IMR-90 (cell line): ENCODE results near the gene FOSL1. TPM values are rescaled to one million over a fixed set of nuclear protein-coding genes. Genes with fewer than 3 reads are reported as not detected.
A peak's percentile ranks its signal among the peaks of the same experiment; 100 is the strongest.

Source experiments
- ATAC-seq: fragments of 200-7000 bp; cut with Tn5 transposase; 2 replicates; pipeline ENCODE4 v1.9.1; 2020; ENCODE audit warnings: low read depth, mild to moderate bottlenecking, moderate library complexity
- BruUV-seq: library from RNA; stranded (reverse); fragments of 400-500 nt; replicated peaks from 2 replicates; lab custom pipeline; 2021; lab: Mats Ljungman, UMichigan
- CTCF ChIA-PET: fragments of 300-600 bp; formaldehyde crosslinking; extraction: SDS; loops from one replicate; lab custom pipeline; 2021; ENCODE audit warnings: antibody characterized with exemption; lab: Yijun Ruan, JAX
- POLR2A ChIA-PET: fragments of 300-600 bp; sonication (Branson Sonifier 250); formaldehyde crosslinking; loops from one replicate; lab custom pipeline; 2022; ENCODE audit warnings: antibody characterized with exemption; ENCODE audit not compliant: unreplicated experiment; lab: Charles Lee
- DNase-seq: peaks from one replicate; pipeline ENCODE4 v3.0.0; 2013
- H2AFZ ChIP-seq: replicated peaks from 2 replicates; pipeline ENCODE3; 2013; ENCODE audit warnings: low read length, mild to moderate bottlenecking; ENCODE audit not compliant: poor library complexity
- H2AK5ac ChIP-seq: 2 replicates; pipeline ENCODE4 v1.6.1; 2013; ENCODE audit warnings: low read depth, low read length, inconsistent platforms
- H2AK9ac ChIP-seq: replicated peaks from 2 replicates; pipeline ENCODE3; 2013; ENCODE audit warnings: mild to moderate bottlenecking, low read depth, low read length, moderate library complexity; ENCODE audit not compliant: poor library complexity
- H2BK120ac ChIP-seq: 2 replicates; pipeline ENCODE4 v1.6.1; 2013; ENCODE audit warnings: low read depth, low read length, inconsistent platforms
- H2BK15ac ChIP-seq: 3 replicates; pipeline ENCODE4 v1.6.1; 2013; ENCODE audit warnings: low read depth, low read length, inconsistent platforms
- H2BK20ac ChIP-seq: 2 replicates; pipeline ENCODE4 v1.6.1; 2013; ENCODE audit warnings: low read depth, mild to moderate bottlenecking, inconsistent platforms, low read length, moderate library complexity
- H2BK5ac ChIP-seq: 2 replicates; pipeline ENCODE4 v1.6.1; 2013; ENCODE audit warnings: mild to moderate bottlenecking, low read depth, low read length, inconsistent platforms; ENCODE audit not compliant: poor library complexity, severe bottlenecking
- H3K14ac ChIP-seq: replicated peaks from 2 replicates; pipeline ENCODE4 v1.6.1; 2013; ENCODE audit warnings: low read depth, low read length, inconsistent platforms
- H3K18ac ChIP-seq: 2 replicates; pipeline ENCODE4 v1.6.1; 2013; ENCODE audit warnings: low read depth, low read length, control low read depth
- H3K23ac ChIP-seq: 2 replicates; pipeline ENCODE4 v1.6.1; 2013; ENCODE audit warnings: low read depth, low read length, inconsistent platforms
- H3K27ac ChIP-seq: 2 replicates; pipeline ENCODE4 v1.5.1; 2013; ENCODE audit warnings: mild to moderate bottlenecking, control low read depth, low read length; ENCODE audit not compliant: insufficient read depth
- H3K27me3 ChIP-seq: 2 replicates; pipeline ENCODE4 v1.6.1; 2013; ENCODE audit warnings: low read length; ENCODE audit not compliant: control insufficient read depth, insufficient read depth
- H3K36me3 ChIP-seq: 2 replicates; pipeline ENCODE4 v1.6.1; 2013; ENCODE audit warnings: low read length, mixed read lengths; ENCODE audit not compliant: control insufficient read depth, insufficient read depth
- H3K4ac ChIP-seq: 2 replicates; pipeline ENCODE4 v1.6.1; 2013; ENCODE audit warnings: low read depth, low read length, inconsistent platforms
- H3K4me1 ChIP-seq: 2 replicates; pipeline ENCODE4 v1.6.1; 2013; ENCODE audit warnings: low read length, mixed read lengths; ENCODE audit not compliant: control insufficient read depth, insufficient read depth
- H3K4me2 ChIP-seq: 2 replicates; pipeline ENCODE4 v1.6.1; 2013; ENCODE audit warnings: low read depth, mild to moderate bottlenecking, control low read depth, low read length, moderate library complexity
- H3K4me3 ChIP-seq: 2 replicates; pipeline ENCODE4 v1.5.1; 2013; ENCODE audit warnings: low read depth, mild to moderate bottlenecking, control low read depth, low read length, moderate library complexity; ENCODE audit not compliant: insufficient read depth
- H3K56ac ChIP-seq: 2 replicates; pipeline ENCODE4 v1.6.1; 2013; ENCODE audit warnings: low read length, inconsistent platforms; ENCODE audit not compliant: insufficient read depth; ENCODE audit errors: extremely low read depth
- H3K79me1 ChIP-seq, 2 experiments: 2 replicates each; pipeline ENCODE4 v1.6.1; 2013; ENCODE audit warnings: low read length in 2 of 2, inconsistent platforms in 1 of 2, low read depth in 1 of 2
- H3K9ac ChIP-seq: 2 replicates; pipeline ENCODE4 v1.6.1; 2013; ENCODE audit warnings: low read depth, low read length, control low read depth
- H3K9me1 ChIP-seq: 2 replicates; pipeline ENCODE4 v1.6.1; 2013; ENCODE audit warnings: low read length, inconsistent platforms; ENCODE audit not compliant: insufficient read depth
- H3K9me3 ChIP-seq: 2 replicates; pipeline ENCODE4 v1.6.1; 2013; ENCODE audit warnings: low read length; ENCODE audit not compliant: control insufficient read depth, insufficient read depth
- H4K20me1 ChIP-seq: 2 replicates; pipeline ENCODE4 v1.6.1; 2013; ENCODE audit warnings: low read length, inconsistent platforms; ENCODE audit not compliant: insufficient read depth
- H4K5ac ChIP-seq: 2 replicates; pipeline ENCODE4 v1.6.1; 2013; ENCODE audit warnings: mild to moderate bottlenecking, low read depth, low read length, control low read depth
- H4K8ac ChIP-seq, 2 experiments: 2 replicates each; pipeline ENCODE4 v1.6.1; 2013; ENCODE audit warnings: low read depth in 2 of 2, low read length in 2 of 2, control low read depth in 1 of 2, inconsistent platforms in 1 of 2
- H4K91ac ChIP-seq: 2 replicates; pipeline ENCODE4 v1.6.1; 2013; ENCODE audit warnings: low read depth, low read length, inconsistent platforms; ENCODE audit not compliant: insufficient read depth
- BHLHE40 ChIP-seq: fragments of 150-350 bp; IDR thresholded peaks from 2 replicates; pipeline ENCODE4 v1.6.1; 2016; ENCODE audit warnings: mild to moderate bottlenecking, low read depth, low read length
- CEBPB ChIP-seq: IDR thresholded peaks from 2 replicates; pipeline ENCODE4 v1.6.1; 2012; ENCODE audit warnings: low read depth, low read length, improper control_type of control experiment
- CHD1 ChIP-seq: IDR thresholded peaks from 2 replicates; pipeline ENCODE4 v1.6.1; 2012; ENCODE audit warnings: low read depth, low read length, improper control_type of control experiment
- FOS ChIP-seq: fragments of 150-350 bp; IDR thresholded peaks from 2 replicates; pipeline ENCODE4 v1.6.1; 2016; ENCODE audit warnings: low read depth, low read length
- MAFK ChIP-seq: IDR thresholded peaks from 2 replicates; pipeline ENCODE4 v1.6.1; 2012; ENCODE audit warnings: low read depth, low read length, improper control_type of control experiment
- MAZ ChIP-seq: IDR thresholded peaks from 2 replicates; pipeline ENCODE4 v1.6.1; 2012; ENCODE audit warnings: low read depth, mild to moderate bottlenecking, low read length, improper control_type of control experiment, moderate library complexity, borderline replicate concordance
- MXI1 ChIP-seq: IDR thresholded peaks from 2 replicates; pipeline ENCODE4 v1.6.1; 2012; ENCODE audit warnings: low read depth, mild to moderate bottlenecking, low read length, moderate library complexity, borderline replicate concordance
- POLR2A ChIP-seq: IDR thresholded peaks from 2 replicates; pipeline ENCODE4 v1.6.1; 2012; ENCODE audit warnings: mild to moderate bottlenecking, low read depth, low read length
- RAD21 ChIP-seq: IDR thresholded peaks from 2 replicates; pipeline ENCODE4 v1.6.1; 2012; ENCODE audit warnings: low read length, improper control_type of control experiment
- RCOR1 ChIP-seq: IDR thresholded peaks from 2 replicates; pipeline ENCODE4 v1.6.1; 2012; ENCODE audit warnings: mild to moderate bottlenecking, low read length, improper control_type of control experiment; ENCODE audit not compliant: insufficient replicate concordance
- RFX5 ChIP-seq: IDR thresholded peaks from 2 replicates; pipeline ENCODE4 v1.8.0; 2012; ENCODE audit warnings: low read depth, mild to moderate bottlenecking, low read length, moderate library complexity
- SMC3 ChIP-seq: fragments of 150-350 bp; IDR thresholded peaks from 2 replicates; pipeline ENCODE4 v1.6.1; 2016; ENCODE audit warnings: low read depth, mild to moderate bottlenecking, antibody characterized with exemption, low read length, moderate library complexity
- WGBS, 2 experiments: methylation state at CpG; one replicate each; pipeline versions ENCODE4 v1.1.5 to v1.1.7; 2013; ENCODE audit warnings: missing lambda C conversion rate in 2 of 2; ENCODE audit not compliant: insufficient read length in 1 of 2; ENCODE audit errors: extremely low coverage in 2 of 2; 5-methylcytosine and 5-hydroxymethylcytosine counted together
- dilution Hi-C: fragments of 300-500 bp; cut with HindIII; formaldehyde crosslinking; loops from one replicate; pipeline ENCODE4 v1.14.3; 2018; ENCODE audit warnings: low sequenced_read_pairs; ENCODE audit not compliant: unreplicated experiment
- in situ Hi-C: fragments of 300-500 bp; cut with MboI; formaldehyde crosslinking; loops from 3 replicates; pipeline ENCODE4 v1.14.3; 2019; ENCODE audit warnings: low sequenced_read_pairs, inconsistent platforms, mixed read lengths
- intact Hi-C: fragments of 100-400 bp; cut with micrococcal nuclease; formaldehyde crosslinking; loops from 2 replicates; pipeline ENCODE4 v1.10.0; 2022
- polyA plus RNA-seq, 3 experiments: library from polyadenylated mRNA; depleted of rRNA; stranded (reverse); fragments of >200 nt; gene quantifications; 2 replicates each; pipeline ENCODE4 v1.2.3, GENCODE V29; 2012; ENCODE audit warnings: low replicate concordance in 1 of 3
- total RNA-seq: library from RNA; depleted of rRNA; stranded (reverse); fragments of >200 nt; gene quantifications from 2 replicates; pipeline ENCODE4 v1.2.3, GENCODE V29; 2012
- TF ChIP-seq, protein P1 (sequence below): fragments of 150-350 bp; IDR thresholded peaks from 2 replicates; pipeline ENCODE4 v1.6.1; 2016; ENCODE audit warnings: low read depth, mild to moderate bottlenecking, low read length, moderate library complexity, borderline replicate concordance
- TF ChIP-seq, protein P2 (sequence below): conservative IDR thresholded peaks from 2 replicates; pipeline ENCODE4 v1.5.1; 2012; ENCODE audit warnings: mild to moderate bottlenecking, low read depth, low read length, improper control_type of control experiment

FOSL1 gene
- total and polyA plus RNA-seq, 2 of the 4 experiments (the other 2 are of a cell fraction), result 17.2 to 107 TPM

DNA sequence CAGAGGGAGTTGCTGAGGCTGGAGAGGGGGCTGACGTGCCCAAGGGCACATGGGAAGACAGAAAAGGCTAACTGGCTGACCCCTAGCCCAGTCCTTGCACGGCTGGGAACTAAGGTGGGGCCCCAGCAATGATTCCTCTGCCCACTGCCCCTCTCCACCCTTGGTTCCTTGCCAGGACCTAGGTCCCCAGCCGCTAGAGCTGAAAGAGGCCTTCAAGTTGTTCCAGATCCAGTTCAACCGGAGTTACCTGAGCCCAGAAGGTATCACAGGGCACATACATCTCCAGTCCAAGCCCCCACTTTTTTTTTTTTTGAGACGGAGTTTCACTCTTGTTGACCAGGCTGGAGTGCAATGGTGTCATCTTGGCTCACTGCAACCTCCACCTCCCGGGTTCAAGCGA, 20.2 kb downstream of the FOSL1 start:
- TF ChIP-seq FOS, result no peak
- no peak for TF ChIP-seq RFX5
- TF ChIP-seq MXI1, result no peak
- TF ChIP-seq, protein P1, sequence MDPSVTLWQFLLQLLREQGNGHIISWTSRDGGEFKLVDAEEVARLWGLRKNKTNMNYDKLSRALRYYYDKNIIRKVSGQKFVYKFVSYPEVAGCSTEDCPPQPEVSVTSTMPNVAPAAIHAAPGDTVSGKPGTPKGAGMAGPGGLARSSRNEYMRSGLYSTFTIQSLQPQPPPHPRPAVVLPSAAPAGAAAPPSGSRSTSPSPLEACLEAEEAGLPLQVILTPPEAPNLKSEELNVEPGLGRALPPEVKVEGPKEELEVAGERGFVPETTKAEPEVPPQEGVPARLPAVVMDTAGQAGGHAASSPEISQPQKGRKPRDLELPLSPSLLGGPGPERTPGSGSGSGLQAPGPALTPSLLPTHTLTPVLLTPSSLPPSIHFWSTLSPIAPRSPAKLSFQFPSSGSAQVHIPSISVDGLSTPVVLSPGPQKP, result no peak
- TF ChIP-seq SMC3, result no peak
- TF ChIP-seq MAFK, result no peak
- no peak for TF ChIP-seq POLR2A
- no peak for TF ChIP-seq BHLHE40
- TF ChIP-seq, protein P2, sequence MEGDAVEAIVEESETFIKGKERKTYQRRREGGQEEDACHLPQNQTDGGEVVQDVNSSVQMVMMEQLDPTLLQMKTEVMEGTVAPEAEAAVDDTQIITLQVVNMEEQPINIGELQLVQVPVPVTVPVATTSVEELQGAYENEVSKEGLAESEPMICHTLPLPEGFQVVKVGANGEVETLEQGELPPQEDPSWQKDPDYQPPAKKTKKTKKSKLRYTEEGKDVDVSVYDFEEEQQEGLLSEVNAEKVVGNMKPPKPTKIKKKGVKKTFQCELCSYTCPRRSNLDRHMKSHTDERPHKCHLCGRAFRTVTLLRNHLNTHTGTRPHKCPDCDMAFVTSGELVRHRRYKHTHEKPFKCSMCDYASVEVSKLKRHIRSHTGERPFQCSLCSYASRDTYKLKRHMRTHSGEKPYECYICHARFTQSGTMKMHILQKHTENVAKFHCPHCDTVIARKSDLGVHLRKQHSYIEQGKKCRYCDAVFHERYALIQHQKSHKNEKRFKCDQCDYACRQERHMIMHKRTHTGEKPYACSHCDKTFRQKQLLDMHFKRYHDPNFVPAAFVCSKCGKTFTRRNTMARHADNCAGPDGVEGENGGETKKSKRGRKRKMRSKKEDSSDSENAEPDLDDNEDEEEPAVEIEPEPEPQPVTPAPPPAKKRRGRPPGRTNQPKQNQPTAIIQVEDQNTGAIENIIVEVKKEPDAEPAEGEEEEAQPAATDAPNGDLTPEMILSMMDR, result no peak
- TF ChIP-seq RCOR1, result no peak
- no peak for TF ChIP-seq CEBPB
- TF ChIP-seq RAD21, result no peak
- TF ChIP-seq MAZ, result no peak
- no peak for TF ChIP-seq CHD1
- H2AFZ ChIP-seq, result no peak overlapping the region
- no peak overlapping the region for H3K56ac ChIP-seq
- in situ Hi-C loops, result loop anchor here (5.0 kb wide), 1 partner anchor 107 kb away; no protein-coding TSS in a partner anchor
- CTCF ChIA-PET, result no interaction called here
- peaks cover 8% of the 10 kb centered on the region for H3K9me1 ChIP-seq
- H2BK20ac ChIP-seq, result no peak overlapping the region
- no peak overlapping the region for H4K8ac ChIP-seq
- no peak overlapping the region for H2BK120ac ChIP-seq
- H3K4me2 ChIP-seq, result no peak overlapping the region
- dilution Hi-C loops, result no loop called here
- POLR2A ChIA-PET, result no interaction called here
- no peak overlapping the region for H3K4me3 ChIP-seq
- H4K5ac ChIP-seq, result no peak overlapping the region
- ATAC-seq (no peak), DNase-seq (no peak)
- peaks cover 9 to 23% of the 10 kb centered on the region in 2 experiments for H3K79me1 ChIP-seq
- H2AK9ac ChIP-seq, result peak overlapping the region; percentile 50
- no peak overlapping the region for H3K27ac ChIP-seq
- intact Hi-C loops, result no loop called here
- no peak overlapping the region for H4K91ac ChIP-seq
- H4K20me1 ChIP-seq, result peaks cover 12% of the 10 kb centered on the region; the same call in 1 of the 2 replicates
- WGBS, 2 experiments, result 83% methylated on average over 4 of the region's 7 CpGs; no CpG with 5 or more reads in 1 of the 2 experiments
- no peaks in the 10 kb centered on the region; the same call in 1 of the 2 replicates for H3K4me1 ChIP-seq
- no peaks in the 10 kb centered on the region for H3K27me3 ChIP-seq
- no peak overlapping the region for H3K14ac ChIP-seq
- no TSS peak for BruUV-seq
- no peak overlapping the region for H3K9ac ChIP-seq
- no peak overlapping the region for H3K18ac ChIP-seq
- H2BK5ac ChIP-seq, result no peak overlapping the region
- no peaks in the 10 kb centered on the region for H3K9me3 ChIP-seq
- H3K23ac ChIP-seq, result no peak overlapping the region
- peaks cover 27% of the 10 kb centered on the region for H3K36me3 ChIP-seq
- H2BK15ac ChIP-seq, result no peak overlapping the region
- H2AK5ac ChIP-seq, result no peak overlapping the region
- H3K4ac ChIP-seq, result no peak overlapping the region
